Measurements from ENCODE around the gene NTM.
"Not testable (repeated sequence)": the region's sequence is repeated elsewhere in the genome, so short reads cannot be mapped to it uniquely, and the experiment has no call there.

NTM gene

GRCh38 chr11:131370090-131370751 is at the start of gene NTM:
Gene NTM (plus strand): TSS chr11:131370615.
- no peak within 1 kb of the TSS for H3K27ac ChIP-seq
- peak within 1 kb of the TSS in 1 of 7 experiments; percentile 26 for H3K4me3 ChIP-seq

- Histone ChIP-seq H3K4me3 (no peak overlapping the region), H3K27ac (no peak overlapping the region)
These were observed 45.4 kb upstream of the NTM start for GRCh38 chr11:131324921-131325570.

GRCh38 chr11:131326829-131327228 is 43.6 kb upstream of the NTM start:
- no peak overlapping the region for H3K4me3 ChIP-seq

DNA sequence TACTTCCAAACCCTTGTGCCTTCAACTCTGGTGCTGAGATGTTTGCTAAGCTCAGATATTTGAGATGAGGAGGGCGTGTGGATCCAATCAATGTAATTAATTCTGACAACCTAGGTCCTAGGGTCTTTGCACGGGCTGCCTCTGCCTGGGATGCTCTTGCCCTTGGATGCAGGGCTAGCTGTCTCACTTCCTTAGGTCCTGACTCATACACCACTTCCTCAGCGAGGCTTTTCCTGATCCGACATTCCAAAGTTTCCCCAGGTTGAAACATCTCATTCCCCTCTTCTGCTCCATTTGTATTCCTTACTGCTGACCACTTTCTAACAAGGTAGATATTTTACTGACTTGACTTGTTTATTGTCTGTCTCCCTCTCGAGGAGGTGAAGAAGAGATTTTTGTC is 43.0 kb upstream of the NTM start:
- no peak overlapping the region for H3K4me3 ChIP-seq

More at GRCh38 chr11:131326829-131327228, 43.6 kb upstream of the NTM start:
- H3K27ac ChIP-seq, result no peak overlapping the region

GRCh38 chr11:131328843-131329242 is 41.6 kb upstream of the NTM start:
- no peak overlapping the region for H3K27ac ChIP-seq
- no peak overlapping the region for H3K4me3 ChIP-seq

More for the DNA sequence above, 43.0 kb upstream of the NTM start:
- no peak overlapping the region for H3K27ac ChIP-seq

GRCh38 chr11:131331010-131331409 is 39.4 kb upstream of the NTM start:
- Histone ChIP-seq H3K4me3 (no peak overlapping the region), H3K27ac (no peak overlapping the region)

DNA sequence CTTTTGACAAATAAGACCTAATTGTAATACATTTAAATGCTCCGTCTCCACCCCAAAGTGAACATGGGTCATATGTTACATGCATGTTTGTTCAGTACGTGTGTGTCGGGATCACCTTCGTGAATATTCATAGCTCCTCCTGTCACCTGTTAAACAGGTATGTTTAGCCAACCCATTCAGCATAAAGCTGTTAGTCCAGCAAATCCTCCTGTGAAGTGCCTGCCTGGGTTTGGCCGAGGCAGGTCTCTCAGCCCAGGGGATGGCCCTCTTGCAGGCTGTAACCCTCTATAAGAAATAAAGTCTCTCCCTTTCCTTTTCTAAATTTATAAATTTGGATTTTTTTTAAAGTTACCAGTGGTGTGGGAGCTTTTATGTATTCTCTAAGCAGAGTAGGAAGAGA is 38.9 kb upstream of the NTM start:
- H3K27ac ChIP-seq, result no peak overlapping the region
- no peak overlapping the region for H3K4me3 ChIP-seq

DNA sequence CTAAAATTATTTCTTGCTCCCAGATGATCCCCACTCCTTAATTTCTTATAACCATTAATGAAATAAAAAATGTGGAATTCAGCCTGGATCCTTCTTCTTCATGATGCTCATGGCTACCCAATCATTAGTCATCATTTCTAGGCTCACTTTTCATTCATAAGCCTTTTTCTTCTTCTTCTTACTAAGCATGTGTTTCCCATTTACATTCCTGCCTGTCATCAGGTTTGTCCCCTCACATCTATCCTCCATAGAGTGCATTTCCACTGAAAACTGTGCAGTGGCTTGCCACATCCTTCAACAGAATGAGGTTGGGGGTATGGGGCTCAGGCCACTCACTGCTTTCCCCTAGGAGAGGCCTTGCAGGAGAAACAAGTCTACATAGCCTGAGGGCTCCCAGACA is 35.8 kb upstream of the NTM start:
- Histone ChIP-seq H3K27ac (no peak overlapping the region), H3K4me3 (no peak overlapping the region)

GRCh38 chr11:131341900-131342299 is 28.5 kb upstream of the NTM start:
- not testable (repeated sequence) for H3K27ac ChIP-seq

DNA sequence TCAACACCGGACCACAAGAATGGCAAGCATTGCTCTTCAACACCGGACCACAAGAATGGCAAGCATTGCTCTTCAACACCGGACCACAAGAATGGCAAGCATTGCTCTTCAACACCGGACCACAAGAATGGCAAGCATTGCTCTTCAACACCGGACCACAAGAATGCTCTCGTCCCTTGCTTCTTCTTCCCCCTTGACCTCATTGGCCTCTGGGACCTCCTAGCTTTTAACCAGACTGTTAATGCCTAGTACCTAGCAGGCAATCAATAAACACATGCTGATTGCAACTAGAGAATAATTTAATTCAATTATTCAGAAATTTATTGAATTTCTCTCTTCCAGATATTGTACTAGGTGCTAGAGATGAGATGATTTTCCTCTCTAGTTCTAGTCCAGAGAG is 28.0 kb upstream of the NTM start:
- H3K27ac ChIP-seq, H3K4me3 ChIP-seq: not testable (repeated sequence)

More at GRCh38 chr11:131341900-131342299, 28.5 kb upstream of the NTM start:
- not testable (repeated sequence) for H3K4me3 ChIP-seq

GRCh38 chr11:131345406-131345805 is 25.0 kb upstream of the NTM start:
- Histone ChIP-seq H3K4me3 (no peak overlapping the region), H3K27ac (no peak overlapping the region)

- Histone ChIP-seq H3K4me3 (no peak overlapping the region), H3K27ac (no peak overlapping the region)
These were observed 20.9 kb upstream of the NTM start for GRCh38 chr11:131349368-131350086.

DNA sequence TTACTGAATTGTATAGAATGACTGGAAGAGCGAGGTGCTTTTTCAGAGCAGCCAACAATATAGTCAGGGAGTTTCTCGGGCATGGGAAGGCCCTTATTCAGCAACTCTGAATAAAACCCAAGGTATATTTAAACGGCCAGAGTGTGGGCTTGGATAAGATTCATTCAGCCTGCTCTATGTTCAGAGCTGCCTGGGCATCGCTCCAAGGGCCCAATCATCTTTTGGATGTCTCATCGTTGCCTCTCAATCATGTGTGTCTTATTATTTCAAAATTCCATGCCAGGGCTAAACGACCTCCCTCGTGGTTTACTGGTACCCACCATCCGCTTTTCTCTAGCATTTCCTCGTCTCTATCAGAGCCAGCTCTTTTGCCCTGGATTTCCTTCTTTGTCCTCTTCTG is 19.5 kb upstream of the NTM start:
- no peak overlapping the region for H3K4me3 ChIP-seq
- no peak overlapping the region for H3K27ac ChIP-seq

DNA sequence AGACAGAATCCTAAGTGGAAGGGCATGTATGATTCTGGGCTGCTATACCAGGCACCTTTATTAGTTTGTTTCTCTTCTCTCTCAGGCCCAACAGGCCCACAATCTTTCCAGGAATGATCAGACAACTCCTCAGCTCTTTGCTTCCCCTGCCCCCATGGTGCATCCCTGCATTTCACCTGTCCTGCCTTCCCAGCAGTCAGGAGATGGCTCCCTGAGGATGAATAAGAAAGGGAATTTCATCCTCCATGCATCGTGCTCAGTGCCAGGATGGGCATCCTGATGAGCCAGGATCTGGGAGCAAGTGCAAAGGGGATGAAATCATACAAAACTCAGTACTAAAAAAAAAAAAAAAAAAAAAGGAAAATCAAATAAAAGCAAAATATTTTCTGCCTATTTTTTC is 18.6 kb upstream of the NTM start:
- no peak overlapping the region for H3K4me3 ChIP-seq
- no peak overlapping the region for H3K27ac ChIP-seq

- H3K27ac ChIP-seq, result no peak overlapping the region
- H3K4me3 ChIP-seq, result no peak overlapping the region
These were observed 16.6 kb upstream of the NTM start for GRCh38 chr11:131353766-131354165.

- no peak overlapping the region for H3K27ac ChIP-seq
- H3K4me3 ChIP-seq, result no peak overlapping the region
These were observed 16.1 kb upstream of the NTM start for GRCh38 chr11:131354251-131354701.

DNA sequence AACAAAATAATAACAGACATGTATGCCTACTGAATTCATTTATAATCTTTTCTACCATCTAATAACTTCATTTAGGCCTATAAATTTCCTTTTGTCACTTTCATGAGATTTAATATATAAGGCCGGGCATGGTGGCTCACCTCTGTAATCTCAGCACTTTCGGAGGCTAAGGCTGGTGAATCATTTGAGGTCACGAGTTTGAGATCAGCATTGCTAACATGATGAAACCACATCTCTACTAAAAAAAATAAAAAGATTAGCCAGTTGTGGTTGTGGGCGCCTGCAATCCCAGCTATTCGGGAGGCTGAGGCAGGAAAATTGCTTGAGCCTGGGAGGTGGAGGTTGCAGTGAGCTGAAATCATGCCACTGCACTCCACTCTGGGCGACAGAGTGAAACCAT is 14.2 kb upstream of the NTM start:
- Histone ChIP-seq H3K27ac (no peak overlapping the region), H3K4me3 (no peak overlapping the region)

- no peak overlapping the region for H3K4me3 ChIP-seq
These were observed 5.0 kb upstream of the NTM start for GRCh38 chr11:131365329-131365930.

DNA sequence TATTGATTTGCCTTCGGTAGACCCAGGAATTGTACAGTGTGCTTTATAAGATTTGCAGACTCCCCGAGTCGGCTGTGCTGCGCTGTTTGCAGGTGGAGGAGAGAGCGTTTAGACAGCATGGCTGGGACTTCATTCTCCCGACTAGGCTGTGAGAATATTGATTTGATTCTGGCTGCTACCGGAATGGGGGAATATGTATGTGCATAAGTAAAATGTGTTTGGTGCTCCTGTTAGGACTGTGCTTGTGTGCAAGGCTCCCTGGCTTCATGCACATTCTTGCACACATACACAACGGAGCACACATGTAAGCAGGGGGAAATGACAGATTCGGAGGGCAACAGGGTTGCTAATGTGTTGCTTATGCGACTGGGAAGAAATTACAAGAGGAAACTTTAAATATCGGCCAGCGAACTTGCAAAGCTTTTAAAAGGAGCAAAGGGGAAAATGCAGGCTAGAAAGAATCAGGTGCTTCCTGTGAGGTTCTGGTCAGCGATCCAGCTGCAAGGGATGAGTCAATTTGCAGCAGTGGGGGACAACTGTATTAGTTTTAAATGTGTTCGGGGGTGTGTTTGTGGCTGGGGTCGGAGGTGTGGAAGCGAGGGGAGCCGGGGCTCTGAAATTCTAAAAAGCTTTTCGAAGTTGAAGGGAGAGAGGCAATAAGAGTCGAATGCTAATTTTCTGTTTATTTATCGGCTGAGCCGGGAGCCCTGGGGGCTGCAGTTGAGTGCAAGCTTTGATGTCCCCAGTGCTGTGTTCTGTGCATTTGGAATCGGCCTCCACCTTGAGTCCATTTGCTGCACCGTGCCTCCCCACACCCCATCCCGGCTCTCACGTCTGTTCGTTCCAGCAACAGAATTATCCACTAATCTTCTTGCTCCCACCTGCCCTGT is 731 bp downstream of the NTM start:
- peak overlapping the region in 1 of 7 experiments; percentile 26 for H3K4me3 ChIP-seq
- no peak overlapping the region for H3K27ac ChIP-seq

More at GRCh38 chr11:131365329-131365930, 5.0 kb upstream of the NTM start:
- no peak overlapping the region for H3K27ac ChIP-seq

DNA sequence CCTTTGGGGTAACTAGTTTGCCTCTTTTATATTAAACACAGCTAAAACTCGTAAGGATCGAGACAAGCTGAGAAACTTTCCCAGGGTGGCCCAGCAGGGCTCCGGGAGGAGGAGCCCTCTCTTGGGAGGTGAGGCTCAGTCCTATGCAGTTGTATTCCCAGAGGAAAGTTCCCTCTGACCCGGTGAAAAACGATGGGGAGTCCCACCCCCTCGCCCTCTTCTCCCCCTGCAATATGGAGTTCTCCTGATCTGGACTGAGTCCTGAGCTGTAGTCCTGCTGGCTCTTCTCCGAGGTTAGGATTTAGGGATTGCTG is 1.3 kb downstream of the NTM start:
- peak overlapping the region in 1 of 7 experiments; percentile 26 for H3K4me3 ChIP-seq
- H3K27ac ChIP-seq, result no peak overlapping the region

Measured in skin epidermis (tissue), 12 donors.